Memory B cell (primary cell): ENCODE data around the gene CEP85L.

Experiments used
- ATAC-seq: fragments of 150-1000 bp; cut with Tn5 transposase; 2 replicates; pipeline ENCODE4 v1.10.0; 2021; ENCODE audit warnings: low read depth, mild to moderate bottlenecking, moderate library complexity
- DNase-seq, 2 donors: peaks; one replicate each; pipeline ENCODE4 v3.0.0; 2022; ENCODE audit warnings: low spot score in 2 of 2
- H3K27ac Mint-ChIP-seq: one replicate; pipeline ENCODE4 v1.8.0; 2022; ENCODE audit warnings: mild to moderate bottlenecking, moderate library complexity, mixed read lengths
- H3K27me3 Mint-ChIP-seq: one replicate; pipeline ENCODE4 v1.8.0; 2022; ENCODE audit warnings: mixed read lengths
- H3K36me3 Mint-ChIP-seq: one replicate; pipeline ENCODE4 v1.8.0; 2022; ENCODE audit warnings: mild to moderate bottlenecking, mixed read lengths
- H3K4me1 Mint-ChIP-seq: one replicate; pipeline ENCODE4 v1.8.0; 2022; ENCODE audit warnings: mixed read lengths
- H3K4me3 Mint-ChIP-seq: one replicate; pipeline ENCODE4 v1.8.0; 2022; ENCODE audit warnings: mild to moderate bottlenecking, moderate library complexity, mixed read lengths
- H3K9me3 Mint-ChIP-seq: one replicate; pipeline ENCODE4 v1.8.0; 2022; ENCODE audit warnings: mixed read lengths

The CEP85L gene

DNA sequence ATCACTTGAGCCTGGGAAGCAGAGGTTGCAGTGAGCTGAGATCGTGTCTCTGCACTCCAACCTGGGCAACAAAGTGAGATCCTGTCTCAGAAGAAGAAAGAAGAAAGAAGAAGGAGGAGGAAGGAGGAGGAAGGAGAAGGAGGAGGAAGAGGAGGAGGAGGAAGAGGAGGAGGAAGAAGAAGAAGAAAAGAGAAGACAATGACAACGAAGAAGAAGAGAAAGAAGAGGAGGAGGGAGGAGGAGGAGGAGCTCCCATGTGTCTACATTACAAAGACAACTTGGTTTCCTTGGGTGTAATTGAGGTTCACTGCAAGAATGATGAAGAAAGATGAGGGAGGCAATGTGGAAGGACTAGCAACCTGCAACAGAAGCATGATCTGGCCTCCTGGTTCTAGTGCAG lies 21.3 kb upstream of the CEP85L start:
- DNase-seq (no peak), ATAC-seq (no peak)
- Mint-ChIP-seq H3K4me3 (peak overlapping the region; percentile 15), H3K27me3 (no peaks in the 10 kb centered on the region), H3K36me3 (peaks cover 12% of the 10 kb centered on the region), H3K27ac (no peak overlapping the region), H3K9me3 (no peaks in the 10 kb centered on the region), H3K4me1 (peaks cover 19% of the 10 kb centered on the region)

DNA sequence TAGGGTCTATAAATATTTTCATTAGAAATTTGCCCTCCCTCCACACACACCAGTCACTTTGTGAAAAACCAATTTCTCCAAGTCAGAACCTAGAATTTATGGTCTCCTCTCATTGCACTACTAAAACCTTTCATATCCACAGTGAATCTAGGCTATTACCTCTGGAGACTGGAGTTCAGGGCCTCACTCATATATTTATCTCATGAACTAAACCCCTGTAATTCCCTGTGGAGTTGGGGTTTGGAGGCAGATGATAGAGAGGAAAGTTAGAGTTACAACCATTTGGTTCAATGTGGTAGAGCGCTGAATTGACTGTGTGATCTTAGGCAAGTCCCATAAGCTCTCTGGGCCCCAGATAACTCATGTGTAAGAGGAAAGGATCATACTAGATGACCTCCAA lies 18.2 kb upstream of the CEP85L start:
- DNase-seq = no peak
- no peak overlapping the region for H3K27ac Mint-ChIP-seq
- no peak overlapping the region for H3K4me3 Mint-ChIP-seq
- H3K27me3 Mint-ChIP-seq = no peaks in the 10 kb centered on the region
- H3K9me3 Mint-ChIP-seq = no peaks in the 10 kb centered on the region
- H3K36me3 Mint-ChIP-seq = peaks cover 8% of the 10 kb centered on the region
- H3K4me1 Mint-ChIP-seq = peaks cover 25% of the 10 kb centered on the region
- ATAC-seq = no peak

GRCh38 chr6:118668761-118669385 lies 17.5 kb upstream of the CEP85L start:
- peaks cover 11% of the 10 kb centered on the region for H3K36me3 Mint-ChIP-seq
- H3K27ac Mint-ChIP-seq = no peak overlapping the region
- H3K4me3 Mint-ChIP-seq = no peak overlapping the region
- no peaks in the 10 kb centered on the region for H3K9me3 Mint-ChIP-seq
- no peak for ATAC-seq
- no peak for DNase-seq
- H3K4me1 Mint-ChIP-seq = peaks cover 30% of the 10 kb centered on the region
- no peaks in the 10 kb centered on the region for H3K27me3 Mint-ChIP-seq

DNA sequence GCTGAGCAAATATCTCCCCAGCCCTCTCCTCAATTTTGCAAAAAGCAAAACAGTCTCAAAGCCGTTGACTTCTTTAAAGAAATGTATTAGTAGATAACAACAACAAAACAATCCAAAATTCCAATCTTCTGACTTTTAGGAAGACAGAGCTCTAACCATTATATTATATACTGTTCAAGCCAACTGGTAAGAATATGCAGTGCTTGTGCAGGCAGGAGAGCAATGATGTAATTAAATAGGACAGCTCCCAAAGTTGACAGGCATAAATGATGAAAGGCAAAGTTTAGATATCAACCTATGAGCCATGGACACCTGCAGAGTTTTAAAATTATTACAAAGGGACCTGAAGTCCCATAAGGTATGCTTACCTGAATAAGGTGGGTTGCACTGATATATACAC lies 16.6 kb upstream of the CEP85L start:
- DNase-seq = no peak
- Mint-ChIP-seq H3K36me3 (peaks cover 11% of the 10 kb centered on the region), H3K27me3 (no peaks in the 10 kb centered on the region), H3K4me3 (no peak overlapping the region), H3K9me3 (no peaks in the 10 kb centered on the region), H3K4me1 (peaks cover 30% of the 10 kb centered on the region), H3K27ac (peak overlapping the region; percentile 60)
- no peak for ATAC-seq

DNA sequence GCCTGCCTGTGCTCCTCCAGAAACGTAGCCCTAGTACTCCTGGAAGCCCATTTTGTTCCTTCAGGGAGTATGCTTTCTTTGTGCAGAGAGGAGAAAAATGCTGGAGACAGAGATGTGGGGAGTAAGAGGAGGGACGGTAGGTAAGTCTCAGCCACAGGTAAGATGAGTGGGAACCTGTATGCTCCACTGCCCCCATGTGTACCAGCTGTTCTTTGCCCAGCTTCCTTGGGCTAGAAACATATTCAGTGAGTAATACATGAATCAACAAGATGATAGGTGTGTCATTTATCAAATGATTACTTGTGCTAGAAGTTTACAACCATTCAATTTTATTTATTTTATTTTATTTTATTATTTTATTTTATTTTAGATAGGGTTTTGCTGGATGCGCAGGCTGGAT lies 13.6 kb upstream of the CEP85L start:
- Mint-ChIP-seq H3K9me3 (no peaks in the 10 kb centered on the region), H3K36me3 (peaks cover 9% of the 10 kb centered on the region), H3K27me3 (no peaks in the 10 kb centered on the region), H3K4me1 (peaks cover 21% of the 10 kb centered on the region), H3K27ac (no peak overlapping the region), H3K4me3 (peak overlapping the region; percentile 82)
- ATAC-seq (peak; percentile 48), DNase-seq (no peak)

- Mint-ChIP-seq H3K27me3 (no peaks in the 10 kb centered on the region), H3K36me3 (peaks cover 9% of the 10 kb centered on the region), H3K4me1 (peaks cover 16% of the 10 kb centered on the region), H3K4me3 (peak overlapping the region; percentile 82), H3K9me3 (no peaks in the 10 kb centered on the region), H3K27ac (peak overlapping the region; percentile 76)
- DNase-seq = no peak
- ATAC-seq = no peak
Measured at GRCh38 chr6:118663993-118664985, 12.9 kb upstream of the CEP85L start.

GRCh38 chr6:118661831-118662230 lies 10.4 kb upstream of the CEP85L start:
- Mint-ChIP-seq H3K27ac (no peak overlapping the region), H3K9me3 (no peaks in the 10 kb centered on the region), H3K36me3 (peaks cover 10% of the 10 kb centered on the region), H3K4me1 (peaks cover 17% of the 10 kb centered on the region), H3K4me3 (no peak overlapping the region), H3K27me3 (no peaks in the 10 kb centered on the region)
- no peak for DNase-seq
- ATAC-seq = no peak

DNA sequence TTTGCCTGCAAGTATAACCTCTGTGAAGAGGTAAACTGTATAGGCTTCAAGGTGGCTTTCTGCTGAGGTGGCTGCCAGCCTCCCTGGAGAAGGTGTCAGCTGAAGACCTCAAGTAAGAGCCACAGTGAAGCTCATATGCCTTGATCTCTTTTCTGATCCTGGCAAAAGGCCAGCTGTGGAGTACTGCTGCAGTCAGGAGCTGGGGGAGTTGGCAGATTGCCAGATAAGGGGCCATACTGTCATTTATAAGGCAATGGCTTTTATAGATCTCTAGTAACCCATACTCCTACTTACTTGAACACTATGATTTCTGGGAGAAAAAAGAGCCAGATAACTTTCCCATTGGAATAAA lies 8.8 kb upstream of the CEP85L start:
- no peak overlapping the region for H3K4me3 Mint-ChIP-seq
- H3K36me3 Mint-ChIP-seq = peaks cover 12% of the 10 kb centered on the region
- H3K27ac Mint-ChIP-seq = no peak overlapping the region
- ATAC-seq = no peak
- H3K4me1 Mint-ChIP-seq = peaks cover 18% of the 10 kb centered on the region
- no peaks in the 10 kb centered on the region for H3K27me3 Mint-ChIP-seq
- DNase-seq = no peak
- no peaks in the 10 kb centered on the region for H3K9me3 Mint-ChIP-seq

DNA sequence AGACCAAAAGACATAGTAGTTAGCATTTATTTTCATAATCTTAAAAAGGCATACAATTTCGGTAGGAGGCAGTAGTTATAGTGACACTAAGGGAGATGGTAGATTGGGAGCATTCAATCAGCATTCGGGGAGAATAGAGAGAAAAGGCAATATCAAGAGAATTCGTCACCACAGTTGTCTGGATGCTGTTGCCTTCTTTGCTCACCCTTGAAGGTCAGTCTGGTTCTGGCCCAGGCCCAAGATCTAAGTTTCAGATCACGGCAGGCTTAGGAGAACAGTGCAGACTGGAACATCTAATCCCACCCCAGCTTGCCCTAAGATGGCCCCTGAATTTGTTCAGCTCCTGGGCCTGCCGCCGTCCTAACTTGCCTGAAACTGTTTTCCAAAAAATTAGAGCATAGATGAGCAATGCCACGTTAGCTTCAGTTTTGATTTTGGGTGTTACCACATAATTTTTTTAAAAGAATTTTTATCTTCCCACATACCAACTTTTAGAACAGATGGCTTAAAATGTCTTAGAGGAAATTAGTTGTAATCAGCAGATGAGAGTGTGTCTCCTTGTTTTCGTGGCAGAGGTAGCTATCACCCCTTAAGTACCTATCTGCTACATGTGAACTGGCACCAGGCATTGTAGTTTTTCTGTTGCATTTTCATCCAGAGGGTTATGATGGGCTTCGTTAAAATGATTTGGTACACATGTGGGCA lies 8.3 kb upstream of the CEP85L start:
- H3K27ac Mint-ChIP-seq = no peak overlapping the region
- H3K27me3 Mint-ChIP-seq = no peaks in the 10 kb centered on the region
- no peaks in the 10 kb centered on the region for H3K9me3 Mint-ChIP-seq
- no peak overlapping the region for H3K4me3 Mint-ChIP-seq
- peaks cover 12% of the 10 kb centered on the region for H3K36me3 Mint-ChIP-seq
- ATAC-seq (no peak), DNase-seq (no peak)
- H3K4me1 Mint-ChIP-seq = peaks cover 14% of the 10 kb centered on the region

DNA sequence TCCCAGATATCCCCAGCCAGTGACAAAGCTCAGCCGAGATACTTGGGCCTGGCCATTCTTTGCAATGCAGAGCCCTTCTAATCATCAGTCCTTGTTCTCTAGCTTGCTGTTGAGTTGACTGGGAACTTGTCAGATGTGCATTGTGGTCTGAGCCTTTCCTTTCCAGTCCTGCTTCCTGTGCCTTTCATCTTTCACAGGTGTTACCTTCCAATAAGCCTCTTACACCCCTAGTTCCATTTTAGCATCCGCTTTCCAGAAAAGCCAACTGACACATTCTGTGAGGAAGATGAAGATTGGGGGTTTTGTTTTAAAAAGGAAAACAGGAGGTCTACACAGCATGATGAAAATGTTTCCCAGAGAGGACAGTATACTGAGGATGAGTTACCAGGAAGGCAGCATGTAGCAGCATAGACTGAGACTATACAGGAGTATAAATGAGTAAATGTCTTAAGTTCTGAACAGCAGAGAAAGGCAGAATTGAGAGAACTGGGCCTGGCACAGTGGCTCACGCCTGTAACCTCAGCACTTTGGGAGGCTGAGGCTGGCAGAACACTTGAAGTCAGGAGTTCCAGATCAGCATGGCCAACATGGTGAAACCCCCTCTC lies 5.6 kb upstream of the CEP85L start:
- no peak overlapping the region for H3K4me3 Mint-ChIP-seq
- DNase-seq = no peak
- no peak for ATAC-seq
- no peaks in the 10 kb centered on the region for H3K27me3 Mint-ChIP-seq
- no peaks in the 10 kb centered on the region for H3K9me3 Mint-ChIP-seq
- peaks cover 9% of the 10 kb centered on the region for H3K4me1 Mint-ChIP-seq
- H3K27ac Mint-ChIP-seq = peak overlapping the region; percentile 62
- H3K36me3 Mint-ChIP-seq = peaks cover 9% of the 10 kb centered on the region

- ATAC-seq (no peak), DNase-seq (peak; percentile 10 to 14)
- H3K4me1 Mint-ChIP-seq = peaks cover 9% of the 10 kb centered on the region
- peak overlapping the region; percentile 93 for H3K27ac Mint-ChIP-seq
- H3K27me3 Mint-ChIP-seq = no peaks in the 10 kb centered on the region
- no peaks in the 10 kb centered on the region for H3K9me3 Mint-ChIP-seq
- peak overlapping the region; percentile 100 for H3K4me3 Mint-ChIP-seq
- H3K36me3 Mint-ChIP-seq = peaks cover 3% of the 10 kb centered on the region
Measured at GRCh38 chr6:118652051-118652615, 742 bp upstream of the CEP85L start.

DNA sequence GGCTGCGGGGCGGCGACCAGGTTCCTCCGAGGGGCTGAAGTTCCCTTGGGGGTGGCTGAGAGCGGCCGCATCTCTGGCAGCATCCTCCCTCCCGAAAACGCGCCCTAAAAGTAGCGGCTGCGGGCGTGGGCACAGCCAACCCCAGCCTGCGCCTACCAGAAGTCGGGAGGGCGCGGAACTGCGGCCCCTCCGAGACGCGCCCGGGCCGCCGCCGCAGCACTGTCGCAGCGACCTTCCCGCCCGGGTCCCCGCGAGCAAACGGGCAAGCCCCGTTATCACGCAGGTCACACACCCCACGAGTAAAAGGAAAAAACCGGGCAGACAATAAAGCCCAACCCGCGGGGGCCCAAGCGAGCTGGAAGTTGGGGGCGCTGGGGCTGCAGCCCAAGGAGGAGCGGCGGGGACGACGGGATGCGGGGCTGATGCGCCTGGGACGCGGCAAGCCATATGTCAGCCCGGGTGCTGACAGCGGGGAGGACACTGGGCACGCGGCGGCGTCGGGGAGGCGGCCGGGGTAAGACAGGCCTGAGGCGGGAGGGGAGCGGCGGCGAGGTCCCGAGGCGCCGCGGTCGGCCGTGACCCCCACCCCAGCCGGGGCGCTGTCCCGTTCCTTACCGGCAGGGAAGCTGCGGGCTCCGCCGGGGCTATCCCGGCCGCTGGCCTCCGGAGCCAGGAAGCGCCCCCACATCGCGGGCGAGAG lies 659 bp downstream of the CEP85L start:
- DNase-seq (peak in 1 of 2 donors; percentile 28), ATAC-seq (peak; percentile 34)
- Mint-ChIP-seq H3K4me1 (no peaks in the 10 kb centered on the region), H3K9me3 (no peaks in the 10 kb centered on the region), H3K27ac (peak overlapping the region; percentile 93), H3K4me3 (peak overlapping the region; percentile 100), H3K36me3 (no peaks in the 10 kb centered on the region), H3K27me3 (no peaks in the 10 kb centered on the region)

- Mint-ChIP-seq H3K36me3 (no peaks in the 10 kb centered on the region), H3K4me1 (peaks cover 2% of the 10 kb centered on the region), H3K27me3 (no peaks in the 10 kb centered on the region), H3K27ac (peak overlapping the region; percentile 93), H3K9me3 (no peaks in the 10 kb centered on the region), H3K4me3 (peak overlapping the region; percentile 100)
- DNase-seq (no peak), ATAC-seq (no peak)
Measured at GRCh38 chr6:118649918-118650581, 1.3 kb downstream of the CEP85L start.
